Measurements from ENCODE around the gene MYLK. TPM values are rescaled to one million over a fixed set of nuclear protein-coding genes. Genes with fewer than 3 reads are reported as not detected.
A peak's percentile ranks its signal among the peaks of the same experiment; 100 is the strongest.

MYLK gene
- total and polyA plus RNA-seq, 7 donors, result 3.2 to 13.7 (median 5.8) TPM

DNA sequence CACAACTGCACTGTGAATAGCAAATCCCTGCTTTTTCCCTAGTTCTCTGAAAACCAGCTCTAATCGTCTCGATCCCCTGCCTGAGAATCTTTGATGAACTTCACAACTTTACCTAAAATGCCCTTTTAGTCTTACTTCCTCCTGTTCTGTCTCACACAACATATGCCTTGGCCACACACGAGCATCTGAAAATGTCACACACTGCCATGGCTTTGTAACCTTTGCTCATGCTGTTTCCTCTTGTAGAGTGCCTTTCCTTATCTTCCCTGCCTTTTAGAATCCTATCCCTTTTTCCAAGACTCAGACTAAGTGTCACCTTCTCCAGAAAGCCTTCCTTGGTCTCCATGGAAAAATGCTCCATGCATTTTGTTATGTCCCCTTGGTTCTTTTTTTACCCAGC lies 227.9 kb downstream of the MYLK start:
- Histone ChIP-seq H3K4me1 (peaks cover 10% of the 10 kb centered on the region), H3K27me3 (ENCODE audit: insufficient read depth in 3 of 3, low read length in 2 of 3) (no peaks in the 10 kb centered on the region), H3K9me3 (no peaks in the 10 kb centered on the region), H3K36me3 (ENCODE audit: insufficient read depth in 1 of 2, low read depth in 1 of 2) (no peaks in the 10 kb centered on the region), H3K4me3 (no peak overlapping the region), H3K27ac (no peak overlapping the region)
- no peak for DNase-seq
- no peak for ATAC-seq
- TF ChIP-seq, protein P1, sequence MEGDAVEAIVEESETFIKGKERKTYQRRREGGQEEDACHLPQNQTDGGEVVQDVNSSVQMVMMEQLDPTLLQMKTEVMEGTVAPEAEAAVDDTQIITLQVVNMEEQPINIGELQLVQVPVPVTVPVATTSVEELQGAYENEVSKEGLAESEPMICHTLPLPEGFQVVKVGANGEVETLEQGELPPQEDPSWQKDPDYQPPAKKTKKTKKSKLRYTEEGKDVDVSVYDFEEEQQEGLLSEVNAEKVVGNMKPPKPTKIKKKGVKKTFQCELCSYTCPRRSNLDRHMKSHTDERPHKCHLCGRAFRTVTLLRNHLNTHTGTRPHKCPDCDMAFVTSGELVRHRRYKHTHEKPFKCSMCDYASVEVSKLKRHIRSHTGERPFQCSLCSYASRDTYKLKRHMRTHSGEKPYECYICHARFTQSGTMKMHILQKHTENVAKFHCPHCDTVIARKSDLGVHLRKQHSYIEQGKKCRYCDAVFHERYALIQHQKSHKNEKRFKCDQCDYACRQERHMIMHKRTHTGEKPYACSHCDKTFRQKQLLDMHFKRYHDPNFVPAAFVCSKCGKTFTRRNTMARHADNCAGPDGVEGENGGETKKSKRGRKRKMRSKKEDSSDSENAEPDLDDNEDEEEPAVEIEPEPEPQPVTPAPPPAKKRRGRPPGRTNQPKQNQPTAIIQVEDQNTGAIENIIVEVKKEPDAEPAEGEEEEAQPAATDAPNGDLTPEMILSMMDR (IDR thresholded peaks at IDR 0.05), result no peak
- WGBS, 3 donors, result 82 to 92% (median 91%) methylated on average over 3 of the region's 3 CpGs
- intact Hi-C loops (cut with DNase I), result no loop called here

DNA sequence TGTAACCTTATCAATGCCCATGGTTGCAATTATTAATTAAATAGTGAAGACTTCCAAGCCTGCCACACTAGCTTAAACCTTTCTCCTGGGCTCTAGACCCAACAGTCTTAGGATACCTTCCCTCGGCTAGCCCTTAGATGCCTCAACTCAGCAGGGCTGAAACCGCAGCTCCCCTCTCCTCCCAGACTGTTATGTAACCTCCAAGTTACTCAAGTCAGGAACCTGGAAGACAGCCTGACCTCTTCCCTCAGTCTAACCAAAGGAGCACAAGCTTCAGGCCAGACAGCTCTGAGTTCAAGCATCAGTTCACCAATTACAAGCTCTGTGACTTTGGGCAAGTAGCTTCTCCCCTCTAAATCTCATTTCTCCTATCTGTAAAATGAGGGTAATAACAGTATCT lies 228.7 kb downstream of the MYLK start:
- Histone ChIP-seq H3K9me3 (no peaks in the 10 kb centered on the region), H3K36me3 (ENCODE audit: insufficient read depth in 1 of 2, low read depth in 1 of 2) (no peaks in the 10 kb centered on the region), H3K4me1 (peaks cover 10% of the 10 kb centered on the region), H3K4me3 (no peak overlapping the region), H3K27me3 (ENCODE audit: insufficient read depth in 3 of 3, low read length in 2 of 3) (no peaks in the 10 kb centered on the region), H3K27ac (no peak overlapping the region)
- no peak for ATAC-seq
- no peak for DNase-seq
- TF ChIP-seq, protein P1 (IDR thresholded peaks at IDR 0.05), result no peak
- intact Hi-C loops (cut with DNase I), result no loop called here
- WGBS, 3 donors, result 82 to 98% (median 84%) methylated on average over 2 of the region's 2 CpGs

DNA sequence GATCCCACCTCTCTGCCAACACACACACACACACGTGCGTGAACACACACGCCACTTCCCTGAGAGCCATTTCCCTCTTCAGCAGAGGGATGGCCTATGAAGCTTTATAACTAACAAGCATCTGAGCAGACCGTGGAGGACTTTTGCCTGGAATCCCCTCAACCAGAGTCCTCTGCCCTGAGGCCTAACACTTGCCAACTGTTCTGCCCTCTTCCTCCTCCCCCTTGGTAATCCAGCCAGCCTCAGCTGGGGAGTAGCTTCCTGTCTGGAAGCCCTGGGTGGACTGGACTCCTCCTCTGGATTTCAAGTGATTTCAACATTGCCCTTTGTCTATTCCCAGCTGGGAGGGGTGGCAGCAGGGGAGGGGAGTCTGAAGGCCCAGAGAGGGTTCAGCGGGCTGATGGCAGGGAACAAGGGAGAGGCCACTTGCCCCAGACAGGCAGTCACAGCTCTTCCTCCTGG lies 230.9 kb downstream of the MYLK start:
- intact Hi-C loops (cut with DNase I), result loop anchor here (5.0 kb wide), 2 partner anchors 49 to 69 kb away; no protein-coding TSS in a partner anchor
- TF ChIP-seq, protein P1 (IDR thresholded peaks at IDR 0.05), result no peak
- H3K4me1 ChIP-seq, result peaks cover 10% of the 10 kb centered on the region
- peak overlapping the region; percentile 36 for H3K27ac ChIP-seq
- no peaks in the 10 kb centered on the region for H3K27me3 ChIP-seq (ENCODE audit: insufficient read depth in 3 of 3, low read length in 2 of 3)
- no peak overlapping the region for H3K4me3 ChIP-seq
- 18 to 43% (median 30%) methylated on average over 5 of the region's 5 CpGs for WGBS, 3 donors
- ATAC-seq, result peak; percentile 42 to 76 (median 62)
- H3K36me3 ChIP-seq (ENCODE audit: insufficient read depth in 1 of 2, low read depth in 1 of 2), result no peaks in the 10 kb centered on the region
- H3K9me3 ChIP-seq, result no peaks in the 10 kb centered on the region
- DNase-seq, result peak; percentile 59 to 78

DNA sequence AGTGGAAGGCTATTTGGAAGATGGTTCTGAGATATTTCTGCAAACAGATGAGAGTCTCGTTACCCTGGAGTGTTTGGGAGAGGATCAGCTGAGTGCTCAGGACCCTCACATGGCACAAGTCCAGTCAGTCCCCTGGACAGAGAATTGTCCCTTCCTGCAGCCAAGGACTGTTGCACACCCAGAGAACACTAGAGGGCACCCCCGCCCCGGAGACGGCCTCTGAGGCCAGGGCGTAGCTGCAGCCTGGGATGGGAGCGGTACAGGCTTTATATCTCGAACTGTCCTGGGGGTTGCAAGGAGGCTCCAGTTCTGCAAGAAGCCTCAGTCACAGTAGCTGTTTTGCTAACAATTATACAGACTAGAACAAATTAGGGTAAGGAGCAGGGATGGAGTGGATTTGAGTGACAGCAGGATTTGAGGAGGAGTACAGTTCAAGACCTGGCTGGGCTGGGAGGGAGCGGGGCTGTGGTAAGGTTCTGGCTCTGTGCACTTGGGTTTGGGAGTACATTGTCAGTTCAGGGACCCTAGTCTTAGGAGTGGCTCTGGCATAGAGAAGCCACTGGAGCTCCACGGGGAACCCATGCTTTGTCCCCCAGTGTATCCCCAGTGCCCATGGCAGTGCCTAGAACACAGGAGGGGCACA lies 231.7 kb downstream of the MYLK start:
- intact Hi-C loops (cut with DNase I), result loop anchor here (1.0 to 5.0 kb wide), 3 partner anchors 50 to 70 kb away; no protein-coding TSS in a partner anchor
- Histone ChIP-seq H3K27me3 (ENCODE audit: insufficient read depth in 3 of 3, low read length in 2 of 3) (no peaks in the 10 kb centered on the region), H3K4me1 (peaks cover 10% of the 10 kb centered on the region), H3K4me3 (no peak overlapping the region), H3K27ac (peak overlapping the region; percentile 36), H3K9me3 (no peaks in the 10 kb centered on the region), H3K36me3 (ENCODE audit: insufficient read depth in 1 of 2, low read depth in 1 of 2) (no peaks in the 10 kb centered on the region)
- TF ChIP-seq, protein P1 (IDR thresholded peaks at IDR 0.05), result peak; percentile 88
- DNase-seq (peak; percentile 77 to 87), ATAC-seq (peak; percentile 90 to 95 (median 91))
- WGBS, 3 donors, result 16 to 23% (median 17%) methylated on average over 9 of the region's 9 CpGs
